Uterus (tissue), 2 donors: ENCODE results near the gene COL8A1.

Experiments used
- CTCF ChIP-seq, 4 experiments: fragments of 200-600 bp in 2 of 4; fragments of 450-650 bp in 2 of 4; sonication (generic) in 2 of 4; IDR thresholded peaks; one replicate each; pipeline ENCODE4 v1.5.1; 2016 to 2019; ENCODE audit warnings: antibody characterized with exemption in 4 of 4, mild to moderate bottlenecking in 2 of 4, moderate library complexity in 1 of 4
- POLR2A ChIP-seq, 2 donors: fragments of 450-650 bp; IDR thresholded peaks; one replicate each; pipeline ENCODE4 v1.6.1; 2016; ENCODE audit warnings: antibody characterized with exemption in 2 of 2, mild to moderate bottlenecking in 1 of 2, moderate library complexity in 1 of 2

- TF ChIP-seq POLR2A (IDR thresholded peaks at IDR 0.05) (no peak), CTCF (IDR thresholded peaks at IDR 0.05) (no peak)
These were observed 133.8 kb downstream of the COL8A1 start for GRCh38 chr3:99772171-99772570.
